NOMO-1 treated with DMSO at 0.1 percent for 48 hours (cell line): ENCODE measurements around the gene GABRR2.
"Not testable (repeated sequence)": the region's sequence is repeated elsewhere in the genome, so short reads cannot be mapped to it uniquely, and the experiment has no call there.

Experiments
- DNase-seq: peaks from one replicate; lab custom pipeline; 2025; ENCODE audit not compliant: unreplicated experiment; lab: John Stamatoyannopoulos, UW

Gene GABRR2

GRCh38 chr6:89324304-89324703 is 9.2 kb upstream of the GABRR2 start:
- no peak for DNase-seq

GRCh38 chr6:89323511-89323971 is 8.4 kb upstream of the GABRR2 start:
- peak; percentile 76 for DNase-seq

- peak; percentile 88 for DNase-seq
Measured at GRCh38 chr6:89321131-89321970, 6.3 kb upstream of the GABRR2 start.

- no peak for DNase-seq
Measured at GRCh38 chr6:89320012-89320559, 5.0 kb upstream of the GABRR2 start.

GRCh38 chr6:89317067-89317466 is 2.0 kb upstream of the GABRR2 start:
- DNase-seq, result no peak

GRCh38 chr6:89314692-89315091 is 407 bp downstream of the GABRR2 start:
- no peak for DNase-seq

- no peak for DNase-seq
Measured at GRCh38 chr6:89313006-89313405, 2.1 kb downstream of the GABRR2 start.

GRCh38 chr6:89311853-89312531 is 3.1 kb downstream of the GABRR2 start:
- DNase-seq, result no peak

- DNase-seq, result no peak
Measured at GRCh38 chr6:89311530-89311852, 3.6 kb downstream of the GABRR2 start.

GRCh38 chr6:89310929-89311328 is 4.2 kb downstream of the GABRR2 start:
- DNase-seq, result peak; percentile 21

GRCh38 chr6:89308525-89309395 is 6.3 kb downstream of the GABRR2 start:
- DNase-seq, result peak; percentile 78

- DNase-seq, result not testable (repeated sequence)
Measured at GRCh38 chr6:89304517-89304916, 10.6 kb downstream of the GABRR2 start.

- DNase-seq, result no peak
Measured at GRCh38 chr6:89302936-89303335, 12.2 kb downstream of the GABRR2 start.

- DNase-seq, result no peak
Measured at GRCh38 chr6:89302195-89302770, 12.8 kb downstream of the GABRR2 start.

GRCh38 chr6:89301586-89302194 is 13.4 kb downstream of the GABRR2 start:
- no peak for DNase-seq

GRCh38 chr6:89299466-89299850 is 15.6 kb downstream of the GABRR2 start:
- DNase-seq, result no peak

GRCh38 chr6:89298680-89299465 is 16.2 kb downstream of the GABRR2 start:
- DNase-seq, result peak; percentile 70

GRCh38 chr6:89297695-89298351 is 17.3 kb downstream of the GABRR2 start:
- DNase-seq, result peak; percentile 86

- no peak for DNase-seq
Measured at GRCh38 chr6:89295981-89296380, 19.1 kb downstream of the GABRR2 start.
